GM21423 (cell line): Measurements from ENCODE around the gene PRIMA1.

ENCODE experiments used
- ATAC-seq: cut with Tn5 transposase; IDR thresholded peaks from one replicate; pipeline ENCODE4 v1.9.1; 2021; ENCODE audit warnings: mild to moderate bottlenecking, moderate library complexity; ENCODE audit not compliant: unreplicated experiment

The PRIMA1 gene

DNA sequence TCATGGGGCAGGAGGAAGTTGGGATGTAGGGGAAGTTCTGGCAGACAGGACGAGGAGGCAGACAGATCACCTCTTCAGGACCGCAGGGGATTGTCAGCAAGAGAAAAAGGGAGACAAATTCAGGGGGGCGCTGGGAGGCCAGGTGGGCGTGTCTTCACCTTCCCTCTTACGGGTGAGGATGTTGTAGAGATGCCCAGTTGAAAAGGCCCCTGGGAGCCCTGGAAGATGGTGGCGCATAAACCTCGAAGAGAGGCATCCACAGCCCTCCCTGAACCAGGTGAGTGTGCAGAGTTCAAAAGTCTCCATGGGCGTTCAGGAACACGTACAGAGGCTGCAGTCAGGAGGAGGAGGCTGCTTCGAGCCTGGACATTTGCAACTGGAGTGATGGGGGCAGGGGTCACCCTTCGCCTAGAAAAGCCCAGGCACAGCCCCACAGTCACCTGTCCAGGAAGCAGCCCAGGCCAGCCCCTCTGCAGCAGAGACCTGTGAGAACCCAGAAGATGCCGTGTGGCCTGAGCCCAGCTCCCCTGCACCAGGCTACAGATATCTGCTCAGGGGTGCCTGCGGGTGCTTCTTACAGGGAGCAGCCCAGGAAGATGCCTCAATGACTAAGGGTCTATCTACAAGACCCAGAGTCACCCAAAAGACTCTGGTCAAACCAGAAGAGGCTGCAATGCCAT lies 74.4 kb downstream of the PRIMA1 start:
- no peak for ATAC-seq

DNA sequence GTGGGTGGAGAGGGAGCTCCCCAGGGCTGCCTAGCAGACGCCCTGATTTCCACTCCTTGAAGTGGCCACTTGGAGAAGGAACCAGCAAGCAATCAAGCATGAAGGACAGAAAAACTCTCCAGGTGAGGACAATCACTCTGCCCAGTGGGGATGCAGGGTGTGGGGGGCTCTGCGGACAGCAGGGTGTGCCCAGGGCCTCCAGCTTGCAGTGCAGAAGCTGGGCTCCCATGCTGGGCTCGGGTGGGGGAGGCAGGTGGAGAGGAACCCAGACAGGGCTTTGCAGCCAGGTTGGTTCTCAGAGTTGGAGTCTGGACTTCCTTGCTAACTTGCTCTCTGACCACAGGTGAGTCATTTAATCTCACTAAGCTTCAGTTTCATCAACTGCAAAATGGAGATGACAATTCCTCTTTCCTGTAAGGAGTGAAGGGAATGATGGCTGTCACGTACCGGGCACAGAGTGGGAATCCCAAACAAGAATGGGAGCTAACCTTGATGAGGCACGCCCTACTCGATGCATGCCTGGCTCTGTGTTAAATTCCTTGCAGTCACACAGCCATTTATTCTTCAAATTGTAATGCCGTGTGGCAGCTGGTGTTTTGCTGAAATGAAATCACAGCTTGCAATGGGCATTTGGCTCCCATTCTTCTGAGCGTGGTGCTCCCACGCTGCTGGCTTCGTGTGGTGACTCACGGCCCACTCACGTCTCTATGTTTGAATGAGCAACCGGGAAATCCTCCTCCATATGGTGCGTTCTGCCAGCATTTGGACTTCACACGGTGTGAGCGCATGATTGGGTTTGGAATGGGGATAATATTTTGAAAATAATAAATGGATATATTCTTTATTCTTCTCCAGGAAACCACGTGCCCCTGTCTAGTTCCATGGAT lies 75.2 kb downstream of the PRIMA1 start:
- ATAC-seq = no peak

DNA sequence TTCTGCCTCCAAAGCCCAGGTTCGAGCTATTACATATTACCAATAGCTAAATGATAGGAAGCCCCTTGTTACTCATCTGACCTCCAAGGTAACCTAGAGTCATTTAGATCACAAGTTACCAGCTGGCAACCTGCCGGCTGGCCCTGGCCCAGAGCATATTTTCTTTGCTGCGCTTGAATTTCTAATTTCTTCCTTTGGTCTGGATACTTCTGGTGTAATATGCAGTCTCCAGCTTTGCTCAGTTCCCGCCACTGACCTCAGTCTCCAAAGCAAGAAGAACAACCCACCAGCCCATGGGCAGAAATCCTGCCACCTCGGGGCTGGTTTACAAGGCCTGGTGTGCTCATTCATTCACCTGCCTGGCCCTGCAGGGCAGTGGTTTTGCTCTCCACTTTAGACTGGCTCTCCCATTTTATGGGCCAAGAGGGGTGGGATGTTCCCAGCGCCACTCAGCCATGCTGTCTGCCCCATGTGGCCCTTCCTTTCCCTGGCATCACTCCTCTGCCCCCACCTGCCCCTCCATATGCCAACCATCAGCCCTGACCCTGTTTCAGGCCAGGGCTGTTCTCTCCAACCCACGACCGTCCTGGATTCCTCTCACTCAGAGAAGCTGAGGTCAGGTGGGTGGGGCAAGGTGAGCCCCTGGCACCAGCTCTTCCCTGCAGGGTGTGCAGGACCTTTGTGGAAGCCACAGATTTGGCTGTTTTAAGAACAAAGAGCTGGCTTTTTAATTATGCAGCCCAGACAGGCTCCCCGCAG lies 76.0 kb downstream of the PRIMA1 start:
- no peak for ATAC-seq

DNA sequence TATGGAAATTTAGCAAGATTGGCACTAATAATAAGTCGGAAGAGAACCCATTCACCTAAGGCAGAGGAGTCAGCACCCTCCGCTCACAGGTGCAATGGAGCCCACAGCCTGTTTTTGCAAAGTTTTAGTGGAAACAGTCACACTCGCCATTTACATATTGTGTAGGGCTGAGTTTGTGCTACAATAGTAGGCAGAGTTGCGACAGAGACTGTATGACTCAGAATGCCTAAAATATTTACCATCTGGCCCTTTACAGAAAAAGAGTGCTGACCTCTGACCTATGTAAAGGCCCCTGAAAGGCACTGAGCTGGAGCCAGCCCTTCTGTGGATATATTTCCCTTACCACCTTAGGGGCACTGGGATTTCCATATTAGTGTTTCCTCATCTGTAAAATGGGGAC lies 79.0 kb downstream of the PRIMA1 start:
- no peak for ATAC-seq

DNA sequence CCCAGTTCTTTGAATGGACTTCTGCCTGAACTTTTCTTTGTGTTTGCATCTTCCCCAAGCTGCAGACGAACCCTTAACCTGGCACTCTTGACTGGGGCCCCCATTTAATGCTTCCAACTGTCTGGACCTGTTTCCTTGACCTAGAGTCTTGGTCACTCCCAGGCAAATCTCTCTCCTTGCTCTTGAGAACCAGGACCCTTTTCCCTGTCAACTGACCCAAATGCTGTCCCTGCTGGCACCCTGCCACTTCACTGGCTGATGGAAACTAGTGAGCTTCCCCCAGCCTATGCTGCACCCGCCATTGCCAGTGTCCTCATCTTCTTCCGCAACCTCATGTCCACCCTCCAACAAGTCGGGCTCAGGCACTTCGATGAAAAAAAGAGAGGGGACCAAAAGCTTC lies 79.5 kb downstream of the PRIMA1 start:
- ATAC-seq = no peak

DNA sequence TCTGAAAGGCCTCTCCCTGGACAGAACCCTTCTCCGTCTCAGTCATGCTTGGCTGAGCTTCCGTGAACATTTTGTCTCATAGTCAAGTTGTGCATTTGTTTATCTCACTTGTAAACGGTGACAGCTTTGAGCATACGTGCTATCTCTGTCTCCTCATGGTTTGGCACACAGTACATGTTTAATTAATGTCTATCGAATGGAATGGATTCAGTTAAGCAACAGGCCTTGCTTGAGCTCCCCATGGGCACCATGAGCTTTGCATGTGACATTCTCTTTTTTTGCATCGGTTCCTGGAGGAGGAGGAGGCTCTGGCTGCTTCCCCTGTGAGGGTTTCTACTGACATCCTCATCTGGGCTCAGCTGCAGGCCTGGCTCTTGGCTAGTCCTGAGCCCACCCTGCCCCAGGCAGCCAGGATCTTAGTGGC lies 80.0 kb downstream of the PRIMA1 start:
- ATAC-seq = no peak

DNA sequence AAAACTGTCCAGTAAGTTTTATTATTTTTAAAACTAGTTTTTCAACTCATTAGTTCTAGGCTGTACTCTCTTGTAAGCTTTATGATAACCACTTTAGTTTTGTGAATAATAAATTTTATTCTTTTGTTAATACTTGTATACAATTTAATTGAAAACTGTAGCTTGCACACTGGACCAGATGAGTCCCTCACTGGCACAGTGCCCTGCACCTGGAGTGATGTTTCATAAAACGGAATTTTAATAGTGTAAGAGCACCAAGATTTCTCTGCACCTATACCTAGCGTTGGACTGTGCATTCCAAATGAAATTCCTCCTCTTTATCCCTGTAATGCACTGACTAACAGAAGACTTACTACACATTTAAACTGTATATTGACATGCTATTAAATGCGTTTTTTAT lies 80.8 kb downstream of the PRIMA1 start:
- no peak for ATAC-seq

DNA sequence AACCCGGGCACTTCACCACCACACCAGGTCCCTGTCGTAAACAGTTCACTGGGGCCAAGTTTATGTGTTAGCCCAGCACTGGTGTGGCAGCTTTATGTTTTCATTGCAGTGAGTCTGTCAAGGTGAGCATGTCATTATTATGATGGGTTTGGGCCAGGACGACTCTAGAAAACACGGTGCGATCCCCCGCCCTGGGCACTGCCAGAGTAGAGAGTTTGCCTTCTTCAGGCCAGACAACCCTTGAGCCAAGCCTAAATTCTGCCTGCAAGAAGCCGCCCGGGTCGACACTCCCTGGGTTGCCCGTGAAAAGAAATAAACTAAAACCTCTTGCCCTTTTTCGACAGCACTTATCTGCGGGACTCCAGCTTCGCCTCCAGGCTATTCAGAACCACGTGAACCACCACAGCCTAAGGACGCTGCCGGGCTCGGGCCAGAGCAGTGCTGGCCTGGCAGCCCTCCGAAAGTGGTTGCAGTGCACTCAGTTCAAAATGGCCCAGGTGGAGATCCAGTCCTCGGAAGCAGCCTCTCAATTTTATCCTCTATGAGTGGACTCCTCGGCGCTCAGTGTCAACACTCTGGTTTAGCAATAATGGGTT lies 81.8 kb downstream of the PRIMA1 start:
- ATAC-seq = no peak

DNA sequence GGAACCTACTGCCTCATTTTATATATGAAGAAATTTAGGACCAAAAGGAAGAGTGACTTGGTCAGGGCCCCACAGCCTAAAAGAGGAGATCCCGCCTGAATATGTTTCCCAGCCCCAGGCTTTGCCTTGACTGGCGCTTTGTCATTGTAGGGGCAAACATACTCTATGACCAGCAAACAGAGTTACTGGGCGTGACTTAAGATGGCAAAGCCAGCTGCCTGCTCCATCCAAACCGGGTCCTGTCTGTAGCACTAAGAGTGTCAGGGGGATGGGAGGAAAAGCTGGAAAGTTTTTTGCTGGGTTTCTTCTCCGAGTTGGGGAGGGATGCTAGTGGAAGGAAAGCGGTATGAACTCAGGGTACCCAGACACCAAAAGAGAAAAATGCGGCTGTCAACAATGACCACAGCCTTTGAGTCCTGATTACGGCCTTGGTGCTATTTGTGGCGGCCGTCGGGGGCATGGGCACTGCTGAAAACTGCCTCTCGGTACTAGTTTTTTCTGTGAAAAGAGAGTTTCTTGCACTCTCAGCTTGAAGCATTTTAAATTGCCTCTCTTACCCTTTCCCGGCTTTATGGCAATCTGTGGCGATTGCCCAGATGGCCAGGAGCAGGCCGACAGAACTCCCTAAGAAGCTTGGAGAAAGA lies 82.7 kb downstream of the PRIMA1 start:
- ATAC-seq = no peak

DNA sequence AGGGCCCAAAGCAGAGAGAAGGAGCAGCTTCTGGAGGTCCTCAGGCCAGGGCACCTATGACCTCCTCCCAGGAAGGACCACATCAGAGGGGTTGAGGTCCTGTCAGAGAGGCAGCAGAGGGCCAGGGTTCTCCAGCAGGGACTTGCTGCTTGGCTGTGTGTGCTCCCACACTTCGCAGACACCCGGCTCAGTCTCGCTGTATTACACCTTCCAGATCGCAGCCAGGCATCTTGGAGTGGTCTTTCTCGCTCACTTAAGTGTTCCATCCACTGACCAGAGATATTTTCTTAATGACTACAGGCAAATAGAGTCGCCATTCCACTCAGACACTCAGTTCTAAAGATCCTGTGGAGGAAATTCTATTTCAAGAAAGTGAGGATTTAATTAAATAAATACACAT lies 84.3 kb downstream of the PRIMA1 start:
- no peak for ATAC-seq

DNA sequence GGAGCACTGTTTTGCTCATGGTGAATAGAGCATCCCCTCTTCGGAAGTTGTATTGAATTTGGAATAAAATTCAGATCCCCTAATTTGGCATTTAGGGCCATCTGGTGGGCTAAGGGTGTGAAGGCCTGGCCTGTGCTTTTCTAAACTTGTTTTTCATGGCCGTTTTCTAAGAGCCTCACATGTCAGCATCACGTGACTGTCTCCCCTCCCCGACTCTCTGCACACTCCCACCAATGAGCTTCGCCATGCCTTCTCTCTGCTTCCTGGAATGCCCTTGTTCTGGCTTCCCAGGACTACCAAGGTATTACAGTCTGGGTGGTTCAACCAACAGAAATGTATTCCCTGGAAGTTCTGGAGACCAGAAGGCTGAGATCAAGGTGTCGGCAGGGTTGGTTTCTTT lies 85.3 kb downstream of the PRIMA1 start:
- ATAC-seq = no peak

DNA sequence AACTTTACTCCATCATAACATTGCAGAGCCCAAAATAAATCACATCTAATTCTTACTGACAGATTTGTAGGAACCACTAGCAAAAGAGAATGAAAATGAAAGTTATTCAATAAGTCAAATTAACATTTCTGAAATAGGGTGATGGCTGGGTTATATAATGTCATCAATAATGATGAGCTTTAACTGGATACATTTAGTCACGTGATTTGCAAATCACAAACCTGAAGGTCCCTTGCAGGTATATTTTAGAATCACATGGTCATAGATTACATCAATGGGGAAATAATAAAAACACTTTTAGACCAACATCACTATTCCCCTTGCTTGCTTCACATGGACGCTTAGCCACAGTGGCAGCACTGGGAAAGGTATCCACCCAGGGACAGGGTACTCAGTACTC lies 86.7 kb downstream of the PRIMA1 start:
- ATAC-seq = no peak

DNA sequence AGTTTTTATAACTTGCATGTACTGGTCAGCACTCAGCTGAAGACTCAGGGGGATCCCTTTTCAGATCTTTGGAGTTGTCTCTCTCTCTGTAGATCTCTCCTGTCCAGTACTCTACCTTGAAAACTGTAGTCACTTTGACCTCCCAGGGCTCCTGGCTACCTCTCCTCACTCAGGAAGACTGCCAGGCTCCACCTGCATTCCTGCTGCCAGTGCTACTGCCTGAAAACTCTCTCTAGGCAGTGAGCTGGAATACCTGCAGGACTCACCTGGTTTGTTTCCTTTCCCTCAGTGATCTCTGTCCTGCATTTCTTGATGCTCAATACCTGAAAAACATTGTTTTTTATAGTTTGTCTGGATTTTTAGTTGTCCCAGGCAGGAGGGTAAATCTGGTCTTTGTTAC lies 87.4 kb downstream of the PRIMA1 start:
- no peak for ATAC-seq

DNA sequence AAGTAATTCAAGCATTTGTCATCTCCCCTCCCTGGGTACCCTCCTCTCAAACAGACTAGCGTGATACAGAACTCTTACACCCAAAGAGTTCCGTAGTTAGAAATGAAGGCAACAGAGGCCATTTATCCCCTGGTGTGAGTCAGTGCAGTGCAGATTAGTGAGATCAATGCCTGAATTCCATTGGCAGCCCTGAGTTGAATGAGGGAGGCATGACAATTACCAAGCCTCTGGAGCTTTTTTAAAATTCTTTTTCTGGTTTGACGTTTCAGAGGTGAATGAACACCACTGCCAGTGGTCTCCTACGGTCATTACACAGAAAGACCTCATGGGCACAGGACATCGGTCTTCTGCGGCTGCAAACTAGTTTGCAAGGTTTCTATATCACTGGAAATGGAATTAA lies 94.4 kb downstream of the PRIMA1 start:
- ATAC-seq = no peak

DNA sequence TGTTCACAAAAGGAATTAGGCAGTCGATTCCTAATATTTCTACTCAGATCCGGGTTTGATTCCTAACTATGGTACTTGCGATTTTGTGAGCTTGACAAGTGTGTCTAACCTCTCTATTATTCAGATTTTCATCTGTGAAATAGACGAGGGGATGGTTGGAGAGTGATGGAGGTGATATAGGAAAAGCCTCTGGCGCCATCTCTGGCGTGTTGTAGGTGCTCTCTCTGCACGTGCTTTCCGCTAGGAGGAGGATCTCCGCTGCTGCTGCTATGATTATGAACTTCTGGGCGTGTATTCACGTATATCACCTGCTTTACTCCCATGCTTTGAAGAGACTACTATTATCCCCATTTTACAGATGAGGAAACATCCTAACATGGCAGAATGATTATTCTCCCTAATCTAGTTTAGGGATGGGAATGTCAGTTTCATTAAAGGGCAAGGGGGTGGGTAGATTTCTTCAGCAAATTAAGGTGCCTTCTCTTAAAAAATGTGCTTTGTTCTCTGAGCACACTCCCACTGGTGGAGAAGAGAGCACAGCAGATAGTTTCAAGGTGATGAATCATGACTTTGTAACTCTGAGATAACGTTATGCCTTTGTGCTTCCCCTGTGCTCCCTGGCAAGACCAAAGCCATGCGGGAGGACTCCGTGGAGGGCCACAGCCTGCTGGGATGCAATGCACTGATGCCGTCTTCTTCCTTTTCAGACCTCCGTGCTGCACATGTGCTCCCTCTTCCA lies 97.1 kb downstream of the PRIMA1 start:
- no peak for ATAC-seq

DNA sequence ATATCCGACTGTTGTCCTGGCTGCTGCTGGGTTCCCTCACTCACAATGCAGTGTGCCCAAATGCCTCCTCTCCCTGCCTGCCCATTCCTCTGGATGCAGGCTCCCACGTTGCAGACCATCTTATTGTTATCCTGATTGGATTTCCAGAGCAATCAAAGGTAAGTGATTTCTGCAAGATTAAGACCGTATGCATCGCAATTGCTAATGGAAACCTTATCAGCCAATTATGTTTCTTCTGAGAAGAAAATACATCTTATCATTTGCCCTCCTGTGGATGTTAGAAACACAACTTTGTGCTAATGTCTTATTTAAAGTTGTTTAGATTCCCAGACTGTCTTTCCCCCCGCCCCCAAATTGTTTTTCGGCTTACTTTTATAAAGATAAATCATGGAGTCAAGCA lies 98.1 kb downstream of the PRIMA1 start:
- ATAC-seq = no peak

DNA sequence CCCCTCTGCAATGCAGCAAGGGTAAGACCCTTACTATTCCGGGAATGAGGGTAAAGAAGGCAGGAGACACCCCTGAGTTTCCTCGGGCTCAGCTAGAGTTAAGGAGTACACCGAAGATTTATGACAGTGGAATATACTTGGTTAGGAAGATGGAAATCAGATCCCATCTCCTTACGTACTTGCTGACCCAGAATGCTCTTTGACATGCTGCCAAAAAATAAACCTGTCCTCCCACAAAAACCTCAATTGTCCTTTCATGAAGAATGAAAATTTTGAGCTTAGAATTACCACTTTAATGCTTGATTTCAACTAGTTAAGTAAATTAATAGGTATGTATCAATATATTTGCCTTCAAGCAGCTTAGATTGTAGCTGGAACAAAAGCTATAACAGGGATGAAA lies 99.5 kb downstream of the PRIMA1 start:
- no peak for ATAC-seq

DNA sequence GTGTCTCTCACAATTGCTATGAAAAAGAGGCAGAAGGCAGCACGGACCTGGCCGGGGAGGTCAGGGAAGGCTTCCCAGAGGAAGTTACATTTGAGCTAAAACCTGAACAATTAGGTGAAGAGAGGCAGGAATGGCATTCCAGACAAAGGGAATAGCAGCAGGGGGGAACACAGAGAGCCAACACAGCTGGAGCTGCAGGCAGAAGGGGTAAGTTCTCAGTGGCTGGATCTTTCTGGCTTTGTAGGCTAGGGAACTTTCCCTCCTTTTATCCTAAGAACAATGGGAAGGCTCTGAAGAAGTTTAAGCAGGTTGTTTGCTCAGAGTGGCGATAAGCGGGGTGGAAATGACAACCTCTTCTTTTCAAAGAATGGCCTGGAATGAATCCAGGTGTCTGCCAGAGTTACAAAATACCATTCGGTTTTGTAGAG lies 100.0 kb downstream of the PRIMA1 start:
- no peak for ATAC-seq

DNA sequence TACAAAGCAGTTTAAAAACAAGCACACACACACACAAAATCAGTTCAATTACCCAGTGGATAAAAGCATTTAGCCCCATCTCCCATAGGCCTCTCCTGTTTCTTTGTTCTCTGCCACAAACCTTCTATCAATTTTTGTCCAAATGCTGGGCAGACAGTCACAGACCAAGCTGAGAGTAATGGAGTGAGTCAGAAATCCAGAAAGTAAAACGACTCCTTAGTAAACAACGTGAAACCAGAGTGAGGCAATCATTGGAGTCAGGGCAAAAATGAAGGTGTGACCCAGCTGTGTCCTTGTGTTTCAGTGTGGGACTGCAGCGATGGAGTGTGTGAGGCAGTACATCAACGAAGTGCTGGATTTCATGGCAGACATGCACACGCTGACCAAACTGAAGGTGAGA lies 102.0 kb downstream of the PRIMA1 start:
- no peak for ATAC-seq
